Liver (tissue), 3 donors: ENCODE results near the gene GINS2.

Source experiments
- ATF3 ChIP-seq: IDR thresholded peaks from 2 replicates; pipeline ENCODE4 v1.6.1; 2016; ENCODE audit warnings: antibody characterized with exemption
- CTCF ChIP-seq: fragments of 150-350 bp; IDR thresholded peaks from 2 replicates; pipeline ENCODE4 v1.5.1; 2017; ENCODE audit warnings: improper control_type of control experiment, low read depth, low read length; ENCODE audit not compliant: missing input control
- JUND ChIP-seq, 2 donors: IDR thresholded peaks; 2 replicates each; pipeline ENCODE4 v1.6.1; 2016; ENCODE audit warnings: antibody characterized with exemption in 2 of 2
- MAX ChIP-seq: IDR thresholded peaks from 2 replicates; pipeline ENCODE4 v1.6.1; 2016; ENCODE audit warnings: antibody characterized with exemption
- REST ChIP-seq: IDR thresholded peaks from 2 replicates; pipeline ENCODE4 v1.6.1; 2016; ENCODE audit warnings: antibody characterized with exemption, mild to moderate bottlenecking
- RXRA ChIP-seq, 2 donors: IDR thresholded peaks; 2 replicates each; pipeline ENCODE4 v1.6.1; 2017 to 2018; ENCODE audit warnings: antibody characterized with exemption in 2 of 2, mild to moderate bottlenecking in 1 of 2
- TAF1 ChIP-seq: conservative IDR thresholded peaks from 2 replicates; pipeline ENCODE4 v1.6.1; 2016; ENCODE audit warnings: antibody characterized with exemption, mild to moderate bottlenecking
- YY1 ChIP-seq: IDR thresholded peaks from 2 replicates; pipeline ENCODE4 v1.6.1; 2016; ENCODE audit warnings: antibody characterized with exemption, mild to moderate bottlenecking
- donor health status: healthy.
- donor health status: healthy.

- TF ChIP-seq CTCF = no peak
- TF ChIP-seq RXRA (IDR thresholded peaks at IDR 0.05) = no peak
- no peak for TF ChIP-seq MAX
- TF ChIP-seq REST = no peak
- TF ChIP-seq JUND (IDR thresholded peaks at IDR 0.05) = no peak
- TF ChIP-seq YY1 = no peak
- TF ChIP-seq ATF3 = no peak
- no peak for TF ChIP-seq TAF1
Measured at GRCh38 chr16:85677383-85677967, 11.3 kb downstream of the GINS2 start.
